PC-3 (cell line): Measurements from ENCODE around the gene FAH.
"Not testable (repeated sequence)": the region's sequence is repeated elsewhere in the genome, so short reads cannot be mapped to it uniquely, and the experiment has no call there.

Experiments
- EZH2phosphoT487 ChIP-seq: fragments of 300-600 bp; sonication (generic); IDR thresholded peaks from 2 replicates; pipeline ENCODE4 v1.6.1; 2018; ENCODE audit warnings: mild to moderate bottlenecking, antibody characterized with exemption, low read length, borderline replicate concordance
- TF ChIP-seq, protein P1 (sequence below): fragments of 300-600 bp; sonication (generic); conservative IDR thresholded peaks from 2 replicates; pipeline ENCODE4 v1.5.1; 2017; ENCODE audit warnings: antibody characterized with exemption, low read depth, mild to moderate bottlenecking, low read length

DNA sequence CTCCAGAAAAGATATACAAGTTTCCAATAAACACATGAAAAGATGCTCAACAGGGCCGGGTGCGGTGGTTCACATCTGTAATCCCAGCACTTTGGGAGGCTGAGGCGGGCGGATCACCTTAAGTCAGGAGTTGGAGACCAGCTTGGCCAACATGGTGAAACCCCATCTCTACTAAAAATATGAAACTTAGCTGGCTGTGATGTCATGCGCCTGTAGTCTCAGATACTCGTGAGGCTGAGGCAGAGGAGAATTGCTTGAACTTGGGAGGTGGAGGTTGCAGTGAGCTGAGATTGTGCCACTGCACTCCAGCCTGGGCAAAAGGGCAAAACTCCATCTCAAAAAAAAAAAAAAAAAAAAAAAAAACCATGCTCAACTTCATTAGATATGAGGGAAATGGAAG lies 25.5 kb upstream of the FAH start:
- TF ChIP-seq, protein P1, sequence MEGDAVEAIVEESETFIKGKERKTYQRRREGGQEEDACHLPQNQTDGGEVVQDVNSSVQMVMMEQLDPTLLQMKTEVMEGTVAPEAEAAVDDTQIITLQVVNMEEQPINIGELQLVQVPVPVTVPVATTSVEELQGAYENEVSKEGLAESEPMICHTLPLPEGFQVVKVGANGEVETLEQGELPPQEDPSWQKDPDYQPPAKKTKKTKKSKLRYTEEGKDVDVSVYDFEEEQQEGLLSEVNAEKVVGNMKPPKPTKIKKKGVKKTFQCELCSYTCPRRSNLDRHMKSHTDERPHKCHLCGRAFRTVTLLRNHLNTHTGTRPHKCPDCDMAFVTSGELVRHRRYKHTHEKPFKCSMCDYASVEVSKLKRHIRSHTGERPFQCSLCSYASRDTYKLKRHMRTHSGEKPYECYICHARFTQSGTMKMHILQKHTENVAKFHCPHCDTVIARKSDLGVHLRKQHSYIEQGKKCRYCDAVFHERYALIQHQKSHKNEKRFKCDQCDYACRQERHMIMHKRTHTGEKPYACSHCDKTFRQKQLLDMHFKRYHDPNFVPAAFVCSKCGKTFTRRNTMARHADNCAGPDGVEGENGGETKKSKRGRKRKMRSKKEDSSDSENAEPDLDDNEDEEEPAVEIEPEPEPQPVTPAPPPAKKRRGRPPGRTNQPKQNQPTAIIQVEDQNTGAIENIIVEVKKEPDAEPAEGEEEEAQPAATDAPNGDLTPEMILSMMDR, result not testable (repeated sequence)
- TF ChIP-seq EZH2phosphoT487, result not testable (repeated sequence)
